Measurements from ENCODE around the gene ZDBF2.

Gene ZDBF2

DNA sequence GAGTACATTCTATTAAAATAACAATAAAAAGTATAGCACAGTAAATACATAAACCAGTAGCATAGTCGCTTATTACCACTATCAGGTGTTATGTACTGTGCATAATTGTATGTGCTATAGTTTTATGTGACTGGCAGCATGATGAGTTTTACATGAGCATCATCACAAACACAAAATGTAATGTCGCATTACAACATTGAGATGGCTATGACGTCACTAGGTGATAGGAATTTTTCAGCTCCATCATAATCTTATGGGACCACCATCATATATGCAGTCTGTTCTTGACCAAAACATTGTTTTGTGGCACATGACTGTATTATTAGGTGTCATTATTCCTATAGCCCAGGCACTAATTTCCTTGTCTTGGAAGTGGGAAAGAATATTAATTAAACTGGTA lies 48.6 kb downstream of the ZDBF2 start:
- POLR2A ChIA-PET = no interaction called here
- Histone ChIP-seq H3K4me3 (ENCODE audit: low read depth, low read length) (no peak overlapping the region), H3K27ac (ENCODE audit: extremely low read depth, low read depth, low read length) (no peak overlapping the region), H3K36me3 (ENCODE audit: control insufficient read depth in 2 of 2, insufficient read depth in 1 of 2, low read length in 2 of 2) (peaks cover 6 to 11% of the 10 kb centered on the region in 2 experiments; a peak in 2 of 3 replicates), H3K4me1 (ENCODE audit: control insufficient read depth, insufficient read depth, low read length) (no peaks in the 10 kb centered on the region), H3K9me3 (ENCODE audit: control insufficient read depth, insufficient read depth, low read depth, low read length) (no peaks in the 10 kb centered on the region)
- TF ChIP-seq, protein P1, sequence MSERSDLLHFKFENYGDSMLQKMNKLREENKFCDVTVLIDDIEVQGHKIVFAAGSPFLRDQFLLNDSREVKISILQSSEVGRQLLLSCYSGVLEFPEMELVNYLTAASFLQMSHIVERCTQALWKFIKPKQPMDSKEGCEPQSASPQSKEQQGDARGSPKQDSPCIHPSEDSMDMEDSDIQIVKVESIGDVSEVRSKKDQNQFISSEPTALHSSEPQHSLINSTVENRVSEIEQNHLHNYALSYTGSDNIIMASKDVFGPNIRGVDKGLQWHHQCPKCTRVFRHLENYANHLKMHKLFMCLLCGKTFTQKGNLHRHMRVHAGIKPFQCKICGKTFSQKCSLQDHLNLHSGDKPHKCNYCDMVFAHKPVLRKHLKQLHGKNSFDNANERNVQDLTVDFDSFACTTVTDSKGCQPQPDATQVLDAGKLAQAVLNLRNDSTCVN (tag by site-specific recombination; optimal IDR thresholded peaks at IDR 0.05) = no peak
- TF ChIP-seq ZNF274 (IDR thresholded peaks at IDR 0.05; ENCODE audit: low read length) (no peak), ZNF274 (tag by site-specific recombination; IDR thresholded peaks at IDR 0.05; ENCODE audit: borderline replicate concordance) (no peak), WT1 (tag by site-specific recombination; IDR thresholded peaks at IDR 0.05) (no peak), ZNF654 (tag by site-specific recombination; IDR thresholded peaks at IDR 0.05; ENCODE audit: low read depth) (no peak), ZNF132 (tag by site-specific recombination; IDR thresholded peaks at IDR 0.05; ENCODE audit: borderline replicate concordance) (no peak), ZNF354C (tag by site-specific recombination; IDR thresholded peaks at IDR 0.05; ENCODE audit: borderline replicate concordance, low read depth) (no peak), ZNF426 (tag by site-specific recombination; IDR thresholded peaks at IDR 0.05) (no peak), ZNF585B (tag by site-specific recombination; IDR thresholded peaks at IDR 0.05) (no peak), IKZF3 (tag by site-specific recombination; IDR thresholded peaks at IDR 0.05) (no peak), ZNF24 (tag by site-specific recombination; IDR thresholded peaks at IDR 0.05) (no peak), ZBTB48 (tag by site-specific recombination; IDR thresholded peaks at IDR 0.05) (no peak)
- TF ChIP-seq, protein P2, sequence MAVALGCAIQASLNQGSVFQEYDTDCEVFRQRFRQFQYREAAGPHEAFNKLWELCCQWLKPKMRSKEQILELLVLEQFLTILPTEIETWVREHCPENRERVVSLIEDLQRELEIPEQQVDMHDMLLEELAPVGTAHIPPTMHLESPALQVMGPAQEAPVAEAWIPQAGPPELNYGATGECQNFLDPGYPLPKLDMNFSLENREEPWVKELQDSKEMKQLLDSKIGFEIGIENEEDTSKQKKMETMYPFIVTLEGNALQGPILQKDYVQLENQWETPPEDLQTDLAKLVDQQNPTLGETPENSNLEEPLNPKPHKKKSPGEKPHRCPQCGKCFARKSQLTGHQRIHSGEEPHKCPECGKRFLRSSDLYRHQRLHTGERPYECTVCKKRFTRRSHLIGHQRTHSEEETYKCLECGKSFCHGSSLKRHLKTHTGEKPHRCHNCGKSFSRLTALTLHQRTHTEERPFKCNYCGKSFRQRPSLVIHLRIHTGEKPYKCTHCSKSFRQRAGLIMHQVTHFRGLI (tag by site-specific recombination; IDR thresholded peaks at IDR 0.05) = no peak
- CTCF ChIA-PET = interaction anchor here (0.6 kb wide), 2 partner anchors 59 to 157 kb away, joined by 4 to 6 read pairs; no protein-coding TSS in a partner anchor

DNA sequence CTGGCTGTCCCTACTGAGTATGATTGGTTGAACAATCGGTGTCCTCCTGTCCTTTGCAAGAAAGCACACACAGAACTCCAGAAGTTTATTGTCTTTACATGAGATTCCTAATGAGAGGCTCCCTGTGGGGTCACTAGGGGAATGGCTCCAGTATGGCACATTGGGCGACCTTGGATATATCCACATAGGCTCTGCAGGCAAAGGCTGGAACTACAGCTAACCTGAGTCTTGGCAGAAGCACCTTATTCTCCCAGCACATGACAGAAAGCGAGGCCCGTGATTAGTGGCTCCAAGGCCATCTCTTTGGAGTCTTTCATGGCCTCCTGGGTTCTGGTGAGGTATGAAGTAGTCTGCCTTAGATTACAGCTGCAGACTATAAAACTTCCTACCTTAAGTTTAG lies 49.0 kb downstream of the ZDBF2 start:
- Histone ChIP-seq H3K4me3 (ENCODE audit: low read depth, low read length) (no peak overlapping the region), H3K36me3 (ENCODE audit: control insufficient read depth in 2 of 2, insufficient read depth in 1 of 2, low read length in 2 of 2) (peaks cover 2 to 6% of the 10 kb centered on the region in 2 experiments; a peak in 2 of 3 replicates), H3K27ac (ENCODE audit: extremely low read depth, low read depth, low read length) (no peak overlapping the region), H3K4me1 (ENCODE audit: control insufficient read depth, insufficient read depth, low read length) (no peaks in the 10 kb centered on the region), H3K9me3 (ENCODE audit: control insufficient read depth, insufficient read depth, low read depth, low read length) (no peaks in the 10 kb centered on the region)
- ChIA-PET POLR2A (no interaction called here), CTCF (interaction anchor here (0.6 kb wide), 1 partner anchor 60 kb away, joined by 4 read pairs; no protein-coding TSS in a partner anchor)
- no peak for TF ChIP-seq ZSCAN16 (tag by site-specific recombination; IDR thresholded peaks at IDR 0.05)
- TF ChIP-seq ZNF114 (tag by site-specific recombination; IDR thresholded peaks at IDR 0.05) = no peak
- no peak for TF ChIP-seq ZNF19 (tag by site-specific recombination; IDR thresholded peaks at IDR 0.05; ENCODE audit: low read depth)
- no peak for TF ChIP-seq HOXD13 (CRISPR knock-in tag; IDR thresholded peaks at IDR 0.05; ENCODE audit: borderline replicate concordance)
- no peak for TF ChIP-seq ZNF341 (tag by site-specific recombination; IDR thresholded peaks at IDR 0.05; ENCODE audit: low read depth)
- TF ChIP-seq KLF9 (tag by site-specific recombination; IDR thresholded peaks at IDR 0.05; ENCODE audit: low read depth) = no peak
- no peak for TF ChIP-seq KLF16 (tag by site-specific recombination; IDR thresholded peaks at IDR 0.05)
- no peak for TF ChIP-seq ZNF843 (tag by site-specific recombination; IDR thresholded peaks at IDR 0.05)
- TF ChIP-seq ZNF302 (tag by site-specific recombination; IDR thresholded peaks at IDR 0.05; ENCODE audit: low read depth) = no peak
- no peak for TF ChIP-seq ZNF785 (tag by site-specific recombination; IDR thresholded peaks at IDR 0.05)
- no peak for TF ChIP-seq ZNF423 (tag by site-specific recombination; IDR thresholded peaks at IDR 0.05)
- TF ChIP-seq ZNF223 (tag by site-specific recombination; IDR thresholded peaks at IDR 0.05) = no peak
- no peak for TF ChIP-seq ZNF610 (tag by site-specific recombination; IDR thresholded peaks at IDR 0.05; ENCODE audit: borderline replicate concordance)
- TF ChIP-seq ZNF23 (tag by site-specific recombination; IDR thresholded peaks at IDR 0.05; ENCODE audit: borderline replicate concordance) = no peak
- no peak for TF ChIP-seq ZBTB21 (tag by site-specific recombination; IDR thresholded peaks at IDR 0.05)
